ENCODE results near the gene NSF.

The NSF gene

DNA sequence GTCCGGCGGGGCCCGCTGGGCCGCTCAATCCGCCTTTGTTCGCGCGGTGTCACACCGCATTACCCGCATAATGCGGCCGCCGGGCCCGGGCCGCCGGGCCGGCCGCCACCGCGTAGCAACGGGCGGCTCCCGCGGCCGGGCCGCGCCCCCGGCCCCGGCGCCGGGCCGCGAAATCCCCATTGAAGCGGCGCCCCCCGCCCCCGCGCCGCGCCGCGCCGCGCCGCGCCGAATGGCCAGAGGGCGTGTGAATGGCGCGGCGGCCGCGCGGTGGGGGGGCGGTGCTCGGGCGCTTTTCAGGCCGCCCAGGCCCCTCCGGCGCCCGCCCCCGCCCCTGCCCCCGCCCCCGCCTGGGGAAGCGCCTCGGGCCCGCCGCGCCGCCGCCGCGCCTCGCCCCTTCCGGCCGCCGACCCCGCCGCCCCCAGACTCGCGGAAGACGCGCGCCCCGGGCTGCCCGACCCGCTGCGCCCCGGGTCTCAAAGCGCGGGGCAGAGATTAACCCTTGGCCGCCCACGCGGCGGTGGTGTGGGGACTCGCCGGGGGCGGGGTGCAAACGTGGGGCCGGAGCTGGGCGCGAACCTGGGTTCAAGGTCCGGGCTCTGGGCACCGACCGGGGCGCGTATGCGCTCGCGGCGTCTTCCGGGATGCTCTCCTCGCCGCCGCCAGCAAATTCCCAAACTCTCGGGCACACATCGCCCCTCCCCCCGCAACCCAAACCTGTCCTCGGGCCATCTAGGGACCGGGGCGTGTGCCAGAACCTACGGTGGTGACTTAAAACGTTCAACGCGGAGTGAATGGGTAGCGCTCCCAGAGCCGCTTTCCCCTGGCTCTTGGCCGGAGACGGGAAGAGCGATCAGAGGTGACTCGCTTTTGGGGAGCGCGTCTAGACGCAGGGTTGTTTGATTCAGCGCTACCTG, 181.3 kb downstream of the NSF start:
- H3K27me3 ChIP-seq (replicated peaks; ENCODE audit: control insufficient read depth, insufficient read depth, low read length), result peaks cover 1% of the 10 kb centered on the region; the same call in 1 of the 2 replicates
- TF ChIP-seq, protein P1, sequence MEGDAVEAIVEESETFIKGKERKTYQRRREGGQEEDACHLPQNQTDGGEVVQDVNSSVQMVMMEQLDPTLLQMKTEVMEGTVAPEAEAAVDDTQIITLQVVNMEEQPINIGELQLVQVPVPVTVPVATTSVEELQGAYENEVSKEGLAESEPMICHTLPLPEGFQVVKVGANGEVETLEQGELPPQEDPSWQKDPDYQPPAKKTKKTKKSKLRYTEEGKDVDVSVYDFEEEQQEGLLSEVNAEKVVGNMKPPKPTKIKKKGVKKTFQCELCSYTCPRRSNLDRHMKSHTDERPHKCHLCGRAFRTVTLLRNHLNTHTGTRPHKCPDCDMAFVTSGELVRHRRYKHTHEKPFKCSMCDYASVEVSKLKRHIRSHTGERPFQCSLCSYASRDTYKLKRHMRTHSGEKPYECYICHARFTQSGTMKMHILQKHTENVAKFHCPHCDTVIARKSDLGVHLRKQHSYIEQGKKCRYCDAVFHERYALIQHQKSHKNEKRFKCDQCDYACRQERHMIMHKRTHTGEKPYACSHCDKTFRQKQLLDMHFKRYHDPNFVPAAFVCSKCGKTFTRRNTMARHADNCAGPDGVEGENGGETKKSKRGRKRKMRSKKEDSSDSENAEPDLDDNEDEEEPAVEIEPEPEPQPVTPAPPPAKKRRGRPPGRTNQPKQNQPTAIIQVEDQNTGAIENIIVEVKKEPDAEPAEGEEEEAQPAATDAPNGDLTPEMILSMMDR (IDR thresholded peaks at IDR 0.05; ENCODE audit: insufficient read depth, low read length, poor library complexity, severe bottlenecking), result no peak
- H3K4me3 ChIP-seq (replicated peaks; ENCODE audit: low read depth, low read length), result peak overlapping the region; percentile 55
- no peaks in the 10 kb centered on the region for H3K36me3 ChIP-seq (ENCODE audit: control insufficient read depth, insufficient read depth, low read length)
- DNase-seq (ENCODE audit: extremely low read depth, insufficient read length), result no peak

DNA sequence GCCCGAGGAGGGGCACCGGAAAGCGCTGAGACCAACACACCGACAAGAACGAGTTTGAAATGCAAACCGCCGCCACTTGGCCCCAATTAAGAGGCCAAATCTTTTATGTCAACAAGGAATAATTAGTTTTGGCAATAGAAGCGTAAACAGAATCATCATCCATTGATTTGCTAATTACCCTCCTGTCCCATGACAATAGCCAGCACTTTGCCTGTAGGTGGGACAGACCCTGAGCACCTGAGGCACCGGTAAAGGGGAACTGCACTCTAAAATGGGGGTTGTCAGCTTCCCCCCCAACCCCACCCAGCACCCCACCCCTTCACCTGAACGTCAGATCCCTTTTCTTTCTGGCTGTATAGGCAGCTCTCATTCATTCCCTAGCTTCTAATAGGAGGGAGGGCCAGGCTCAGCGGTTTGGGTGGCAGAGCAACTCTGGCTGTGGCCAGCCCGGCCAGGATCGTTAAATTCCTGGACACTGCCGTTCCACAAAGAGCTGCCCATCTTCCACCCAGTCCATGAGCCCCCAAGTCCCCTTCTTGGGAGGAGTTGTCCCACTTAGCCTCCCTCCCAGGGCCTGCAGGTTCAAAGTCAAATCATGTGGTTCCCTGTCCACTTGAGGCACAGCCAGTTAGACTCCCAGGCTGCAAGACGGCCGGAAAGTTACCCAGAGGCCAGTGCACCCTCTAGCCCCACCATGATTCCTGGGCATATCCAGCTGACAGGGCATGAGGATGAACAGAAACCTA, 182.2 kb downstream of the NSF start:
- Histone ChIP-seq H3K36me3 (ENCODE audit: control insufficient read depth, insufficient read depth, low read length) (no peaks in the 10 kb centered on the region), H3K27me3 (replicated peaks; ENCODE audit: control insufficient read depth, insufficient read depth, low read length) (peaks cover 1% of the 10 kb centered on the region; the same call in 1 of the 2 replicates), H3K4me3 (replicated peaks; ENCODE audit: low read depth, low read length) (peak overlapping the region; percentile 1; the same call in 1 of the 2 replicates)
- TF ChIP-seq, protein P1 (IDR thresholded peaks at IDR 0.05; ENCODE audit: insufficient read depth, low read length, poor library complexity, severe bottlenecking), result no peak
- DNase-seq (ENCODE audit: extremely low read depth, insufficient read length), result no peak

DNA sequence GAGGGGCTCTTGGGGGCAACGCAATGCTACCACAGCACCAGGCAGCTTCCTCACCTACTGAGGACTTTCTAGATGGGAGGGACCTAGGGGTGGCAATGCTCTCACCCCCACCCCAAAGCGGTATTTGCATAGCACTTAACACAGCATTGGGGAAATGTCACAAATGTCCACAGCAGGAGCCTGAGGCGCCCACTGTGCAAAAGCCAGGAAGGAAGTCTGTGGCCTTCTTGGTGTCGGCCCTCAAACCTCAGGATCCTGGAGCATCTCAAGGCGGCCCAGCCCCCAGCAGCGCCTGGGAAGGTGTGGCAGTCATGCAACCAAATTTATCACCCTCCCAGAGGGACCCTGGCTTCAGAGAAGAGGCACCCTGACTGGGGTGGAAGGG, 182.7 kb downstream of the NSF start:
- no peak overlapping the region for H3K4me3 ChIP-seq (replicated peaks; ENCODE audit: low read depth, low read length)
- no peaks in the 10 kb centered on the region for H3K36me3 ChIP-seq (ENCODE audit: control insufficient read depth, insufficient read depth, low read length)
- peaks cover 1% of the 10 kb centered on the region; the same call in 1 of the 2 replicates for H3K27me3 ChIP-seq (replicated peaks; ENCODE audit: control insufficient read depth, insufficient read depth, low read length)
- DNase-seq (ENCODE audit: extremely low read depth, insufficient read length), result no peak
- TF ChIP-seq, protein P1 (IDR thresholded peaks at IDR 0.05; ENCODE audit: insufficient read depth, low read length, poor library complexity, severe bottlenecking), result no peak

DNA sequence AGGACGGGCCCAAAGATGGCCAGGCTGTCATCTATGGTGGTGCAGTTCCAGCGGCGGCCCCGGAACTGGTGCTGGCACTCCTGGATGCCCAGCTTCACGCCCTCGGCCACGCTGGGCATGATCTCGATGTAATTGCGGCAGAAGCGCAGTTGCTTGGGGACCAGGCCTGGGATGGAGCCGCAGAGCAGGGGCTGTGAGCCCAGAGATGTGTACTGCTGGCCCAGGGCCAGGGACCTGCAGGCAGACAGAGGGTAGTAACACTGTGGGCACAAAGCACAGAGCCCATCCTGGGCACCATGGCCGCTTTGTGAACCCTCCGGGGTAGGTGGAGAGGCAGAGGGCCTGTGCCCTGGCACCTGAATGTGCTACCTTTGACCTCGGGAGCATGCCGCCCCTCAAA, 183.2 kb downstream of the NSF start:
- Histone ChIP-seq H3K27me3 (replicated peaks; ENCODE audit: control insufficient read depth, insufficient read depth, low read length) (peaks cover under 1% of the 10 kb centered on the region; the same call in 1 of the 2 replicates), H3K4me3 (replicated peaks; ENCODE audit: low read depth, low read length) (no peak overlapping the region), H3K36me3 (ENCODE audit: control insufficient read depth, insufficient read depth, low read length) (no peaks in the 10 kb centered on the region)
- no peak for DNase-seq (ENCODE audit: extremely low read depth, insufficient read length)
- TF ChIP-seq, protein P1 (IDR thresholded peaks at IDR 0.05; ENCODE audit: insufficient read depth, low read length, poor library complexity, severe bottlenecking), result no peak

DNA sequence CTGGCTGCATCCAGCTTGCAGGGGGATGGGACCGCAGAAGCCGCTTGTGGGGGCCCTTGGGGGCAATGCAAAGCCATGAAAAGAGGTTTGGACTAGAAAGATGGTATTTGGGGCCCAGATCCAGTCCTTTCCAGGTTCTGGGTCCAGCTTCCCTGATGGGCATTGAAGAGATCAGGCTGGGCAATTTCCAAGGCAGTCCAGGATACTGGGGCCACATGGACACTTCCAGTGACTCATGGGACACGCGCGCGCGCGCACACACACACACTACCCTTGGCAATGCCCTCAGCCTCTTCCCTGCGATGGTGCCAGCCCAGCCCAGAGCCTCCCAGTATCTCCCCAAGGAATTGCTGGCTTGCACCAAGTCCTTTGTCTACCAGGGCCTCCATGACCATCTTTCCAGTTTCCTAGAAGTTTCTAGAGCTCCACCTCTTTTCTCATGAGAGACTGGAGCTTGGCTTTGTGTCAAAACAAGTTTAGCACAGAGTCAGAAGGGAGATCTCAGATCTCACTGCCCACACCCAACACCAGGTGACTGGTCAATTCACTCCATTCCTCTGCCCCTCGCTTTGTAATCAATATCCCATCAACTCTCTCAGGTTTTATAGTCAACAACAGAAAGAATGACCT, 183.8 kb downstream of the NSF start:
- no peak for DNase-seq (ENCODE audit: extremely low read depth, insufficient read length)
- Histone ChIP-seq H3K36me3 (ENCODE audit: control insufficient read depth, insufficient read depth, low read length) (no peaks in the 10 kb centered on the region), H3K27me3 (replicated peaks; ENCODE audit: control insufficient read depth, insufficient read depth, low read length) (no peaks in the 10 kb centered on the region; the same call in 1 of the 2 replicates), H3K4me3 (replicated peaks; ENCODE audit: low read depth, low read length) (no peak overlapping the region)
- TF ChIP-seq, protein P1 (IDR thresholded peaks at IDR 0.05; ENCODE audit: insufficient read depth, low read length, poor library complexity, severe bottlenecking), result no peak
